Fibroblast of villous mesenchyme (primary cell): ENCODE data around the gene DNAAF5. TPM values are rescaled to one million over a fixed set of nuclear protein-coding genes. Genes with fewer than 3 reads are reported as not detected.

Source experiments
- DNase-seq: peaks from one replicate; pipeline ENCODE4 v3.0.0-alpha.2; 2010; ENCODE audit warnings: low read depth
- H3K4me3 ChIP-seq: 2 replicates; pipeline ENCODE4 v1.5.1; 2011; ENCODE audit warnings: low read depth, mild to moderate bottlenecking, low read length
- total RNA-seq: library from RNA; depleted of rRNA; stranded (reverse); fragments of >200 nt; gene quantifications from 2 replicates; pipeline ENCODE4 v1.2.3, GENCODE V29; 2012
- TF ChIP-seq, protein P1 (sequence below): IDR thresholded peaks from 2 replicates; pipeline ENCODE4 v1.5.1; 2012; ENCODE audit warnings: low read depth, mild to moderate bottlenecking, low read length; ENCODE audit not compliant: insufficient read depth

Gene DNAAF5
- total RNA-seq, 1 donor, result 32.8 TPM

- H3K4me3 ChIP-seq, result peak overlapping the region; percentile 62
- peak; percentile 82 for DNase-seq
- TF ChIP-seq, protein P1, sequence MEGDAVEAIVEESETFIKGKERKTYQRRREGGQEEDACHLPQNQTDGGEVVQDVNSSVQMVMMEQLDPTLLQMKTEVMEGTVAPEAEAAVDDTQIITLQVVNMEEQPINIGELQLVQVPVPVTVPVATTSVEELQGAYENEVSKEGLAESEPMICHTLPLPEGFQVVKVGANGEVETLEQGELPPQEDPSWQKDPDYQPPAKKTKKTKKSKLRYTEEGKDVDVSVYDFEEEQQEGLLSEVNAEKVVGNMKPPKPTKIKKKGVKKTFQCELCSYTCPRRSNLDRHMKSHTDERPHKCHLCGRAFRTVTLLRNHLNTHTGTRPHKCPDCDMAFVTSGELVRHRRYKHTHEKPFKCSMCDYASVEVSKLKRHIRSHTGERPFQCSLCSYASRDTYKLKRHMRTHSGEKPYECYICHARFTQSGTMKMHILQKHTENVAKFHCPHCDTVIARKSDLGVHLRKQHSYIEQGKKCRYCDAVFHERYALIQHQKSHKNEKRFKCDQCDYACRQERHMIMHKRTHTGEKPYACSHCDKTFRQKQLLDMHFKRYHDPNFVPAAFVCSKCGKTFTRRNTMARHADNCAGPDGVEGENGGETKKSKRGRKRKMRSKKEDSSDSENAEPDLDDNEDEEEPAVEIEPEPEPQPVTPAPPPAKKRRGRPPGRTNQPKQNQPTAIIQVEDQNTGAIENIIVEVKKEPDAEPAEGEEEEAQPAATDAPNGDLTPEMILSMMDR, result no peak
Observed at GRCh38 chr7:725223-726005, 1.1 kb upstream of the DNAAF5 start.

DNA sequence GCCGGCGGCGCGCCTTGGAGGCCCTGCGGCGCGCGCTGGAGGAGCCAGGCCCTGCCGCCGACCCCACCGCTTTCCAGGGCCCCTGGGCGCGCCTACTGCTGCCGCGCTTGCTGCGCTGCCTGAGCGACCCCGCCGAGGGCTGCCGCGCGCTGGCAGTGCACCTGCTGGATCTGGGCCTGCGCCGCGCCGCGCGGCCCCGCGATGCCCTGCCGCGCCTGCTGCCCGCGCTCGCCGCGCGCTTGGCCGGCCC, 280 bp downstream of the DNAAF5 start:
- TF ChIP-seq, protein P1, result no peak
- peak overlapping the region; percentile 62 for H3K4me3 ChIP-seq
- DNase-seq, result no peak

DNA sequence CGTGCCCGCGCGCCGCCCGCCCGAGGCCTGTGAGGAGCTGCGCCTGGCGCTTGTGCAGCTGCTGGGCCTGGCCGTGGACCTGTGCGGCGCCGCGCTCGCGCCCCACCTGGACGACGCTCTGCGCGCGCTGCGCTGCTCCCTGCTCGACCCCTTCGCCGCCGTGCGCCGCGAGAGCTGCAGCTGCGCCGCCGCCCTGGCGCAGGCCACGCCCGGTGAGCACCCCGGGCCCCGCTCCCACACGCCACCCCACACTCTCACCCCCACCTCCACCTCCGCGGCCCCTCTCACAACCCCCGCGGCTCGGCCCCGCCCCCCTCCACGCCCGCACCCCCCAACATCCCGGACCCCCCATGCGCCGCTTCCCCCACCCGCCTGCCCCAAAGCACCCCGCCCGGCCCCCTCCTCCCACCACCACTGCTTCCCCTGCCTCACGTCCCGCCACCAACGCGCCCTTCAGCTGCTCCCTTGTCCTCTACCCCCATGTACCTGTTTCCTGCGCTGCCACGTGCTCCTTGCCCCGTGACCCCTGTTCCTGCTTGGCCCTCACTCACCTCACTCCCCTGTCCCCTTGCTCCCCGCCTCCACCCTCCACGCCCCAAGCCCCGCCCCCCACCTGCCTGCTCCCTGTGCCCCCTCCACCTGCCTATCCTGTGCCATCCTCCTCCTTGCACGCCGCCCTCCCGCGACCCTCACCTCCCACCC, 756 bp downstream of the DNAAF5 start, which contains the start of gene PRKAR1B:
Gene PRKAR1B, minus strand, starts transcription at position 178 of the 702 bp plus-strand sequence. CDS start 15,776 bp downstream, outside the sequence.
- peak within 1 kb of the TSS; percentile 62 for H3K4me3 ChIP-seq
- TF ChIP-seq, protein P1, result no peak
- no peak for DNase-seq

DNA sequence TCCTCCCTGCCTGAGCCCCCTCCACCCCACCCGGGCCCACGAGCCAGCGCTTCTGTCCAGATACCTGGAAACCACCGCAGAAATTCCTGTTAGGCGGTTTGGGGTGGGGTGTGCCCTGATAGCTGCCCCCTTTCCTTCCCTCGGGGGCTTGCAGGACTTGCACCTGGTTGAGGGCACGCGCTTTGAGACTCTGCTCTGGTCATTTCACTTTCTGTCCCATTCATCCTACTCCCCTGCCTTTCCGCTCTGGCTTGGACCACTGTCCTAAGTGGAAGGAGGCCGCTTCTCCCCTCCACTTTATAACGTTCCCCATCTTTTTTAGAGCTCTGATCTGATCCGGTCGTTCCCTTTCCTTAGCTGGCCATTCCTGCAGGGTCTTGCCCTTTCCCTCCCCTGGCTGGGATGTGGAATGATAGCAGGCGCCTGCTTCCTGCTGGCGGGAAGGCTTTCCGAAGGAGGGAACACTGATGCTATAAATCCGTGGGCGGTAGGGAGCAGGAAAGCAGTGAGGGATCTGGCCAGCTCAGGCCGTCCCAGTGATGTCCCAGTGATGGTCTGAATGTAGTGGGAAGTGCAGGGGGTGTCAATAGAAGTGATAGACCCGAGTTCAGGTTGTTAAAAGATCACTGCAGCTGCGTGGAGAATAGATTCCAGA, 1.4 kb downstream of the DNAAF5 start:
- peak; percentile 26 for DNase-seq
- peak overlapping the region; percentile 62 for H3K4me3 ChIP-seq
- TF ChIP-seq, protein P1, result no peak

GRCh38 chr7:728602-729001, 2.1 kb downstream of the DNAAF5 start:
- H3K4me3 ChIP-seq, result no peak overlapping the region

More at GRCh38 chr7:728602-729001, 2.1 kb downstream of the DNAAF5 start:
- DNase-seq, result no peak
- TF ChIP-seq, protein P1, result no peak
